NCI-H2171 (cell line): Measurements from ENCODE around the gene VASN.

Experiments
- DNase-seq: peaks from one replicate; lab custom pipeline; 2025; lab: John Stamatoyannopoulos, UW

The VASN gene

GRCh38 chr16:4354512-4355409, 16.9 kb upstream of the VASN start:
- DNase-seq = no peak

GRCh38 chr16:4356820-4357219, 14.8 kb upstream of the VASN start:
- no peak for DNase-seq

GRCh38 chr16:4358236-4358635, 13.4 kb upstream of the VASN start:
- DNase-seq = no peak

- DNase-seq = no peak
These were observed 12.7 kb upstream of the VASN start for GRCh38 chr16:4358831-4359561.

GRCh38 chr16:4359914-4360313, 11.7 kb upstream of the VASN start:
- DNase-seq = no peak

- no peak for DNase-seq
These were observed 11.1 kb upstream of the VASN start for GRCh38 chr16:4360538-4361021.

GRCh38 chr16:4361033-4361943, 10.4 kb upstream of the VASN start:
- DNase-seq = no peak

GRCh38 chr16:4361944-4362311, 9.7 kb upstream of the VASN start:
- no peak for DNase-seq

- no peak for DNase-seq
These were observed 9.0 kb upstream of the VASN start for GRCh38 chr16:4362476-4363135.

GRCh38 chr16:4364196-4365013, 7.2 kb upstream of the VASN start:
- no peak for DNase-seq

- DNase-seq = no peak
These were observed 6.6 kb upstream of the VASN start for GRCh38 chr16:4365014-4365406.

- DNase-seq = no peak
These were observed 6.0 kb upstream of the VASN start for GRCh38 chr16:4365615-4366014.

- no peak for DNase-seq
These were observed 5.6 kb upstream of the VASN start for GRCh38 chr16:4366016-4366415.

- no peak for DNase-seq
These were observed 4.2 kb upstream of the VASN start for GRCh38 chr16:4367393-4367856.

- DNase-seq = no peak
These were observed 2.5 kb upstream of the VASN start for GRCh38 chr16:4369007-4369733.

GRCh38 chr16:4370151-4370550, 1.5 kb upstream of the VASN start:
- DNase-seq = no peak

- no peak for DNase-seq
These were observed 885 bp upstream of the VASN start for GRCh38 chr16:4370570-4371356.

- DNase-seq = no peak
These were observed 441 bp downstream of the VASN start for GRCh38 chr16:4372001-4372577.
